GM19395 (cell line): ENCODE data around the gene BCL2L15.
"Not testable (repeated sequence)": the region's sequence is repeated elsewhere in the genome, so short reads cannot be mapped to it uniquely, and the experiment has no call there.

Experiments used
- ATAC-seq: cut with Tn5 transposase; IDR thresholded peaks from one replicate; pipeline ENCODE4 v1.9.1; 2021; ENCODE audit warnings: mild to moderate bottlenecking, moderate library complexity; ENCODE audit not compliant: unreplicated experiment

BCL2L15 gene

DNA sequence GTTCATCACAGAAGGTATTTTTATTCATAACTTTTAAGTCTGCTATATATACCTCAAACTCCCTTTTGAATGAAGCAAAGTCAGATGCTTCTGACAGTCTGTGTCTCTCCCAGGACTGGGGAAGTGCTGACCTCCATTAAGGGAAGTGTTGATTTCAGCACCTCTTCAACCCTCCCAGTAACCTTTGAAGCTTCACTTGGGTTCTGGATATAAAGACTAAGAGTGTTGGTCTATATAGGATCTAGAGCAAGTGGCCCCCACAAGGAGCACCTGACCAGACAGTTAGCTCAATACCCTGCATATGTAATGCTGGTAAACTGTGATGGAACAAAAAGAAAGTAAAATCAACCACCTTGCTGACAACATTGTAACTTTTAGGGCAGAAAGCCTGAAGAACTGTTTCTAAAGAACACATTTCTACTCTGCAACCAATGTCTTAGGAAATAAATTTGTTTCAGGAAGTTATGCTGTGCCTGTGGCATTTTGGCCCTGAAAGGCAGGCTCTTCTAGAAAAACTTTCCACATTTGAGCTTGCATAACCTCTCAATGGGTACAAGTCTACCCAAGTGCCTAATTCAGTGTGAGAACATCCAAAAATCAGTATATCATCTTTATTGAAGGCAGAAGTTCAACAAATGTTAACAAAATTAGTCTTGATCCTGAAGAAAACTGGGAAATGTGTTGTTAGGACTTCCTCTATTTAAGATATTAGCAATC, 15.0 kb downstream of the BCL2L15 start:
- peak; percentile 12 for ATAC-seq

DNA sequence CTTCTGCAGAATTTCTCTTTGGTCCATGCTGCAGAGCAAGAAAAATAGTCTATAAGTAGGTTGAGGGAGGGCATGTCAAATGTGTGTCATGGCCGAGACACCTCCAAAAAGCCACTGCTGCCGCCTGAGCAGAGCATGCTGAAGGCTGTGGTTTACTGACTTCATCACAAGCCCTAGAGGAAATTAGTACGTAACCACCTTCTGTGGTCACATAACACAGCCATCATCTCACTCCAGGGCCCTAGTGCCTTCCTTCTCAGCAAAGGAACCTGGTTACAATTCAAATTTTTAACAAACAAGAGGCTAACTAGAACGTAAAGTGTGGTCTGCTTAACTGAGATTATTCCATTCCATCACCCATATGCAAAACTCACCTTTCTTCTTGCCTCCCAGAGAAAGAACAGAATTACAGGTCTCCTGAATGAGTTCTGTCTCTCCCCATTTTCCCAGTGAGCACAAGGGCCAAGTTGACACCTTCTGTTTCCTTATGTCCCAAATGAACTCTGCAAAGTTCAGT, 15.7 kb downstream of the BCL2L15 start, which contains the start of gene PTPN22:
TSS of gene PTPN22 (minus strand) at position 116 of the 517 bp plus-strand sequence.
- peak; percentile 88 for ATAC-seq

DNA sequence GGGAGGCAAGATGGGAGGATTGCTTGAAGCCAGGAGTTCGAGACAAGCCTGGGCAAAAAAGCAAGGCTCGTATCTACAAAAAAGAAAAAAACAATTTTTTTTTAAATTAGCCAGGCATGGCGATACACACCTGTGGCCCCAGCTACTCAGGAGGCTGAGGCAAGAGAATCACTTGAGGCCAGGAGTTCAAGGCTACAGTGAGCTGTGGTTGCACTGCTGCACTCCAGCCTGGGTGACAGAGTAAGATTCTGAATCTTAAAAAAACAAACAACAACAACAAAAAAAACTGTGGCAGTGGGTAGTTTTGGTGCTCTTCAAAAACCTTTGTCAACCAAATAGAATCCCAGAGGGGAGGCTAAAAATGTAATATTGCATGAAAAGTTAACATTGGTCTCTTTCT, 16.6 kb downstream of the BCL2L15 start:
- no peak for ATAC-seq

DNA sequence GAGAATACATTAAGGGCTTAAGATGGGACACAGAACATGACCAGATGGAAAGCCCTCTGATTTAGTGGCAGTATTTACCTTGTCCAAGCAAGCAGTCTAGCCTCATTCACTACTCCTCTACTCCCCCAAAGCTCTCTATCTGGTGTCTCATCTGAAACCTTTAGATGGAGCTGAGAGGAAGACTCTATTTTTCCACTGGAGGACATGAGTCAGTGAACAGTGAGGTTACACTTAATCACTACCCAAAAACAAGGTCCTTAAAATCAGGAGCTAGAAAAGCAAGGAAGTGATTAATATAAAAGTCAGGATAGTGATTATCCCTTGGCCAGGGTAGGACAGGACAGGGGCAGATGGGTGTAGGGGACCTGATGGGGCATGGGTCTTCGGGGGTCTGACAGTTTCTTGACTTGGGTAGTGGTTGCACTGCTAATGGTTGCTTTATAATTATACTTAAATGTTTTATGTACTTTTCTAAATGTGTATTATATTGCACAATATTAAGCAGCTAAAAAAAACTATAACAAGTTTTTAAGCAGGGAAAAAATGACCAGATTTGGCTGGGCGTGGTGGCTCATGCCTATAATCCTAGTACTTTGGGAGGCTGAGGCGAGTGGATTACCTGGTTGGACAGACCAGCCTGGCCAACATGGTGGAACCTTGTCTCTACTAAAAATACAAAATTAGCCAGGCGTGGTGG, 18.8 kb downstream of the BCL2L15 start:
- no peak for ATAC-seq

DNA sequence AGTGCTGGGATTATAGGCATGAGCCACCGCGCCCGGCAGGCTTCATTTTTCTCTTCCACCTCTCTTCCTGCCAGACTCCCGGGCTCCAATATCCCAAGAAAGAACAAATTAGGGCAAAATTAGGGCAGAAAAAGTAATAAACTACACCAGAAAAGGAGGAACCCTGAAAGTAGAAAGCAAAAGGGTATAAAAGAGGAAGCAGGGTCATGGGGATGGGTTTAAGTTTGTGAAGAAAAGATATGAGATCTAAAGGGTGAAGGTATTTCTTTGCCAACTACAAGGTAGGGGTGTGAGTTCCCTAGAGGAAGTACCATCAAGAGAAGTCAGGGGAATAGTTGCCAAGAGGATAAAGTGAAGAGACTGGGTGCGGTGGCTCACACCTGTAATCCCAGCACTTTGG, 25.7 kb downstream of the BCL2L15 start:
- ATAC-seq, result no peak

DNA sequence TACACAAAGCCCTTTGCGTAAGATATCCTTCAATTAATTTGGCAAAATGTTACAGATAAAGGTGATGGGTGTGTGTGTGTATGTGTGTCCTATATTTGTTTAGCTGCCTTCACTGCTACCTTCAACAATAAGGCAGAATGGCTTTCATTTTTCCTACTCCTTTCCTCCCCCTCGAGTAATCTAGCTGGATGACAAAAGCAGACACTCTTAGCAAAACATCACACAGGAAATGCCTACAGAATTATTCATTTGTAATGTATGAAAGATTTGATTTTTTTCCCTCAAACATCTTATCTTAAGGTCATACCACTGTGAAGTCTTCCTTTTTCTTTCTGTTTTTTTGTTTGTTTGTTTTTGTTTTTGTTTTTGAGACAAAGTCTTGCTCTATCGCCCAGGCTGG, 26.5 kb downstream of the BCL2L15 start:
- ATAC-seq, result no peak

DNA sequence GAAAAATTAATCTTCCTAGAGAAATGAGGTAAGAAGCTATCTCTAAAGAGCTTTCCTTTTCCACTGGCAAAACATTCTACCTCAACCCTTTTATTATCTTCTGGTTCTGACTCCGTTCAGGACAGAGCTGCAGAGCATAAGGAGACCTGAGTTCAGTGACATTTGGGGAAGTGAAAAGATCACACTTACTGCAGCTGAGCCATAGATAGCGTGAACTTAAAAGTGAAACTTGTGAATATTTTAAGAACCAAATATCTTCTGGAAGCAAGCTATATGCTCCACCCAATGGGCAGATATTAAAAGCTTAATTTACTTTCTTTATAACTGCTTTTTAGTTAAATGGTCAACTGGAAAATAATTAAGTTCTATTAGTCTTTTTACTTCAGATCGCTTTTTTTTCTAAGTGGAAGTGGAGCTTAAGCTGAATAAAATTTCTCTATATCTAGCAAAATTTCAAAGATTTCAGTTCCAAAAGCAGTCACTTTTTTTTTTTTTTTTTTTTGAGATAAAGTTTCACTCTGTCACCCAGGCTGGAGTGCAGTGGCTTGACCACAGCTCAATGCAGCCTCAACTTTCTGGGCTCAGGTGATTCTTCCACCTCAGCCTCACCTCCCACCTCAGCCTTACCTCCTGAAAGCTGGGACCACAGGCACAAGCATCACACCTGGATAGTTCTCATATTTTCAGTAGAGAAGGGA, 27.8 kb downstream of the BCL2L15 start:
- peak; percentile 86 for ATAC-seq

DNA sequence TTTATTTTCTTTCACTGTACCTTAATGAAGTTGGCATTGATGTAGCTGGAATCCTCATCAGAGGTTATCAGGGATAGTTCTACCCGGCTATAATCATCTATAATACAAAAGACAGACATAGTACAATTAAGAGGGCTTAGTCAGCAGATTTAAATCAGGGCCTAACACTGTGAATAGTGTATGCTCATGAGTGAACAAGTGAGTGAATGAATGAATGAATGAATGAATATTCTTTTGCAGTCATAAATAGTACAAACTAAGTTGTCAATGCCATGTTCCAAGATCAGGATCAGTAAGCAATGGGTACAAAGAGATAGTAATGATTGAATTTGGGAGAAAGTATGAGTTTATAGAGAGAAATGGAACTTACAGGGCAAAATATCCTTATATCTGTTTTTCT, 28.4 kb downstream of the BCL2L15 start:
- no peak for ATAC-seq

DNA sequence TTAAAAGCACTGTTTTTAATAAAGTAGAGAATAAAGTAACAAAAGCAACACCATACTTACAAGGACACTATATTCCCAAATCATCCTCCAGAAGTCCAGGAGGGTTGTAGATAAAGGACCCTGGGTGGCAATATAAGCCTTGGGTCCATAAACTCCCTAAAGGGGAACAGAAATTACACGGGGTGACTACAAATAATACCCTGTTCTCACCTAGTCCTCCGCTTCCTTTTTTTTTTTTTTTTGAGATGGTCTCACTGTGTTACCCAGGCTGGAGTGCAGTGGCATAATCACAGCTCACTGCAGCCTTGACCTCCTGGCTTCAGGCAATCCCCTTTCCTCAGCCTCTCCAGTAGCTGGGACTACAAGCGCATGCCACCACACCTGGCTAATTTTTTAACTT, 29.0 kb downstream of the BCL2L15 start:
- no peak for ATAC-seq

DNA sequence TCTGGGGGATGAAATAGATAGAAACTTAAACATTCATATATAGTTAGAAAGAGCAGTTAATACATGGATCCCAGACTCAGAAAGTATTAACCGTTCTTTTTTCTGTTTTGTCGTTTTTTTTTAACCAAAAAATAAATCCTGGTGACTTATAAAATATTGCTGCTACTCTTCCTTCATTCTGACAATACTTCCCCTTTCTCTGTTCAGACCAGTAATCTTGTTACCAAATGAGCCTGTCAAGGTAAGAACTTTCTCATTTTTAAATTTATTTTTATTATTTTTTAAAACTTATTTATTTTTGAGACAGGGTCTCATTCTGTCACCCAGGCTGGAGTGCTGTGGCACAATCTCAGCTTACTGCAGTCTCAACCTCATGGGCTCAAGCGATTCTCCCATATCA, 29.6 kb downstream of the BCL2L15 start:
- ATAC-seq, result no peak

DNA sequence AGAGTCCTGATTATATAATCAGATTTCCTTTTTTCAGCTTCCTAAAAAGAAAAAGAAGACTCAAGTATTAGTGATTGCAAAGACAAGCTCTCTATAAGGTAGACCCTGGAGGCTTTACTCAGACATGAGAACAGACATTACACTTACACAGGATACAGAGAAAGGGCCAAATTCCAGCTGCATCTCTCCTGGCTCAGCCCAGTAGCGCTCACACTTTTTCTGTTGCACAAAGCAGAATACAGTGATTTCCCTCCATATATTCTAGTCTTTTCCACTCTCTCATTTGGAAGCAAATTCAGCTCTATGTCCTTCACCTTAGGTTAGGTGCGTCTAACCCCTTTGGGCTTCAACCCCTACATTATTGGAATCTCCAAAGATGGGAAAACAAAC, 31.0 kb downstream of the BCL2L15 start:
- no peak for ATAC-seq

DNA sequence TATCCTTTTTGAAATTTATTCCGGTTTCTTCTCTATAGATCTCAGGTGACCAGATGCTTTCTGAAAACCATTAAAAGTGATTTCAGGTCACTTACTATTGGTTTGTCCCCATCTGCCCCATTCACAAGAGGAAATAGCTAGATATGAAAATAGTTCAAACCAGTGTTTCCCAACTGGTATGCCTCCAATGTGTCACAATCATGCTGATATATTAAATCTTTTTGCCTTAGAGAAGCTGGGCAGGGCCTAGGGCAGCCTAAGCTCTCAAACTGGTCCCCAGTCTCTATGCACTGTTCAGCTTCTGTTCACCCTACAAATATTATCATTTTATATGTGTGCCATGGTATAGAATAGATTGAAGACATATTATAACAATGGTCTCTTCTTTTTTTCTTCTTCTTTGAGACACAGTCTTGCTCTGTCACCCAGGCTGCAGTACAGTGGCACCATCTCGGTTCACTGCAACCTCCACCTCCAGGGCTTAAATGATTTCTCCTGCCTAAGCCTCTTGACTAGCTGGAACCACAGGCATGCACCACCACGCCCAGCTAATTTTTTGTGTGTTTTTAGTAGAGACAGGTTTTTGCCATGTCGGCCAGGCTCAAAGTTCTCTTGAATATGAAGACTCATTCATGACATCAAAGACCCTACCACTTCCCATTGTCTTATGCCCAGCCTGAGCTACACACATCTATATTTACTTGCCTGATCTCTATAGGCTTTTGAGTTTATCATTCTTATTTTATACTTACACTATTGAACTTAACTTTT, 31.6 kb downstream of the BCL2L15 start:
- ATAC-seq, result no peak

DNA sequence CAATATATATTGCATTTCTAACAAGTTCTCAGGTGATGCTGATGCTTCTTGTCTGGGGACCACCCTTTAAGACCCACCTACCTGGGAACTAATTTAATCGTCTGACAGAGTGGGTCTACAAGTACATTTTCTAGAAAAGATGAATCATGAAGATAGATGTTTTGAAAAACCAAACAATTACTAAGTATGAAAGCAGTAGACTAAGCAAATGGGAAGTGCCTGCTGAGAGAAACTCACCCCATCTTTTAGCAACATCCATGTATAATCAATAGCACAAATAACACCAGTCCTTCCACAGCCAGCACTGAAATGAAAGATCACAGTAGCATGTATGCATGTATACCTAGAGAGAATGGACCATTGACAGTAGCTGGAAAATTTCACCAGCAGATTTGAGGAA, 33.1 kb downstream of the BCL2L15 start:
- ATAC-seq, result no peak

DNA sequence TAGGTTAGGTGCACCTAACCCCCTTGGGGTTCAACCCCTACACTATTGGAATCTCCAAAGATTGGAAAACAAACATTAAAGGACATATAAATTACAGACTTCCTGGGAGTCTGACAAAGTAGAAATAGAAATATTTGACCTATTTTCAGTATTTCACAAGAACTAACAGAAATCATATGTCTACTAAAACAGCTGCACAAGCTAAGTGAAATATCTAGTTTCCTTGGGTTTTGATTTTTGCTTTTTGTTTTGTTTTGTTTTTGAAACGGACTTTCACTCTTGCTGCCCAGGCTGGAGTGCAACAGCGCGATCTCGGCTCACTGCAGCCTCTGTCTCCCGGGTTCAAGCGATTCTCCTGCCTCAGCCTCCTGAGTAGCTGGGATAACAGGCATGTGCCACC, 34.7 kb downstream of the BCL2L15 start:
- ATAC-seq, result not testable (repeated sequence)

DNA sequence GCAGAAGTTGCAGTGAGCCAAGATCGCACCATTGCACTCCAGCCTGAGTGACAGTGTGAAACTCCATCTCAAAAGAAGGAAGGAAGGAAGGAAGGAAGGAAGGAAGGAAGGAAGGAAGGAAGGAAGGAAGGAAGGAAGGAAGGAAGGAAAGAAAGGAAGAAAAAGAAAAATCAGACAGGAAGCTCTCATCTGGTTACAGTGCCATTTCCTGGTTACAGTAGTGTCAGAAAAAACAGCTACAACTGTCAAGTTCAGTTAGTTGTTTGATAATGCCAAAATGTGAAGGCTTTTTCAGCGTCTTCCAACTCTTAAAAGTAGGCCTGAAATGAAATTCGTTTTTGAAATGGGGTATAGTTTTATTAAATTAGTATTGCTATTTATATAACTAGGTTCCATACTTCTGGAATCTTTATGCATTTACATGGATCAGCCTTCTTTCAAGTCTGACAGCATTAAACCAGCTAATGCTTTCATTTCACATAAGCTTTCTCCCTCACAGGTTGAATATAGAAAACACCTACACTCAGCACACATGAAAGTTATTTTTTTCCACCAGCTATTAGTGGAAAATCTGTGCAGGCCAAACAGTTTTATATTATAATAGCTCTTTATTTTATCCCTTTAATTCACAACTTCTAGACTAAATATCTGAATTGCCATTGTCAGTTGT, 37.1 kb downstream of the BCL2L15 start:
- no peak for ATAC-seq

DNA sequence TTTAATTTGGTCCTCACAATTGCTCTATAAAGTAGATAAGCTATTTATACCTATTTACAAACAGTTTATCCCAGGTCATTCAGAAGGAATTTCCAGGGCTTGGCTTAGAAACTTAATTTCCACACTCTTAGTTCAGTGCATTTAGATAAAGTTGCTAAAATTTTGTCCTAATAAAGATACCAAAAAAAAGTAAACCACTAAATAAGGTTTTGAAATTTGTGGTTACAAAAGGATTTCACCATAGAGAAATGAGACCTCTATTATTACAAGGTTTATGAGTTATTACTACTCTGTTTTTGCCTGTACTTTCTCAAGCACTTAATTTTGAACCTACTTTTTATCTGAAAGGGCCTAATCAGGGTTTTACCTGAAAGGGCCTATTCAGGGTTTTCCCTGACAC, 38.3 kb downstream of the BCL2L15 start:
- ATAC-seq, result no peak

DNA sequence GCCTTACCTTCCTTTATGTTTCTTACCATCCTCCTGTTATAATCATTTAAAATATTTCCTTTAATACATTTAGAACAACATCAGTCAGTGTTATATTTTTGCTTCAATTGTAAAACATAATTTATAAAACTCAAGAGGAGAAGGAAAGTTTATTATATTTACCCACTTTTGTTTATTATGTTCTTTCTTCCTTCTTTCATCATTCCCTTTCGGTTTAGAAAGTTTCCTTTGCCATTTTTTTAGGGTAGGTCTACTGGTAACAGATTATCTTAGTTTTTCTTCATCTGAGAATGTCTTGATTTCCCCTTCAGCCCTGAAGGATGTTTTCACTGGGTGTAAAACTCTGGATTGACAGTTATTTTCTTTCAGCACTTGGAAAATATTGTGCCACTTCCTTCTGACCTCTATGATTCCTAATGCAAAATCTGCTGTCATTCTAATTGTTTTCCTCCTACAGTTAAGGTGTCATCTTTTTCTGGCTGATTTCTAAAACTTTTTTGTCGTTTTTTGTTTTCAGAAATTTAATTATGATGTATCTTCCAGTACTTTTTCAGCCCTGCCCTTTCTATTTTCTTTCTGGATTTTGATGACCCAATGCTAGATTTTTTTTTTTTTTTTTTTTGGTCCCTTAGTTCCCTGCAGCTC, 40.9 kb downstream of the BCL2L15 start:
- ATAC-seq, result no peak

DNA sequence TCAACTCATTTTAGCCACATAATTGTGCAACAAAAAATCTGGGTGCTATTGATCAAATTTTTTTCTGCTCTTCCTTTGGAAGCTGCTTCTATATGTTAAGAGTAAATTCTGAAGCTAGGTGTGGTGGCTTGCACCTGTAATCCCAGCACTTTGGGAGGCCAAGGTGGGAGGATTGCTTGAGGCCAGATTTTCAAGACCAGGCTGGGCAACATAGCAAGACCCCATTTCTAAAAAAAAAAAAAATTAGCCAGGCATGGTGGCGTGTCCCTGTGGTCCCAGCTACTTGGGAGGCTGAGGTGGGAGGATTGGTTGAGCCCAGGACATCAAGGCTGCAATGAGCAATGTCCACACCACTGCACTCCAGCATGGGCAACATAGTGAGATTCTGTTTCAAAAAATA, 50.8 kb downstream of the BCL2L15 start:
- no peak for ATAC-seq

DNA sequence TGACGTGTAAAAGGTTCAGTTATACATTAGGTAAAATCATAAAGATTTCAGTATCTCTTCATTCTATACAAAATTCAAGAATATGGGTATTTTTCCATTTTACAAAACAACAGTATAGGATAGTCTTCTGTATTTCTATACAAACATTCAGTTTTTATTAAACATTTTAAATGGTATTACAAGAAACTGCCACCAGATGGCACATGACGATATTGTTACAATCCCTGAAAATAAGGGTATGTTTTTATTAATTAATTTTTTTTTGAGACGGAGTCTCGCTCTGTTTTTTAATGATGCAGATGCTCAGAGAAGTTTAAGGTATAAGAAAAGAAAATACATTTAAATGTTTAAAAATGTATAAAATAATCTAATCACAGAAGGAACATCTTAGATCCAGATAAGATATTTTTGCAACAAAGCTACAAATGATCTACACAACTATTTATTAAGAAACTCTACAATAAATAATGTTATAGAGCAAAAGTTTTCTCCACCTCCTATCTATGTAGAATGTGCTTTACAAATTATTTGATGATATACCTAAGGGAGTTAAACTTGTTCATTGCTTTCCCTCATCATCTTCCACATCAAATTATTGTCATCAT, 51.6 kb downstream of the BCL2L15 start:
- ATAC-seq, result no peak

DNA sequence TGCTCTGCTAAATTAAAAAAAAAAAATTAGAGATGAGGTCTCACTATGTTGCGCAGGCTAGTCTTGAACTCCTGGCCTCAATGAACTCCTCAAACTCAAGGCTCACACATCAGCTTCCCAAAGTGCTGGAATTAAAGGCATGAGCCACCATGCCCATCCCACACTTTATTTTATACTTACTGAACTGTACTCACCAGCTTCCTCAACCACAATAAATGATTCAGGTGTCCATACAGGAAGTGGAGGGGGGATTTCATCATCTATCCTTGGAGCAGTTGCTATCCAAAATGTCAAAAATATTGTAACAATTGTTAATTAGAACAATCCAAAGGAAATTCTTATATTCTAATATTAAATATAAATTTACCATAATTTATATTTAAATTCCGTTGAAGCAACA, 52.7 kb downstream of the BCL2L15 start:
- ATAC-seq, result no peak
